ENCODE measurements around the gene SFTPA1.
"Not testable (repeated sequence)": the region's sequence is repeated elsewhere in the genome, so short reads cannot be mapped to it uniquely, and the experiment has no call there.

The SFTPA1 gene

DNA sequence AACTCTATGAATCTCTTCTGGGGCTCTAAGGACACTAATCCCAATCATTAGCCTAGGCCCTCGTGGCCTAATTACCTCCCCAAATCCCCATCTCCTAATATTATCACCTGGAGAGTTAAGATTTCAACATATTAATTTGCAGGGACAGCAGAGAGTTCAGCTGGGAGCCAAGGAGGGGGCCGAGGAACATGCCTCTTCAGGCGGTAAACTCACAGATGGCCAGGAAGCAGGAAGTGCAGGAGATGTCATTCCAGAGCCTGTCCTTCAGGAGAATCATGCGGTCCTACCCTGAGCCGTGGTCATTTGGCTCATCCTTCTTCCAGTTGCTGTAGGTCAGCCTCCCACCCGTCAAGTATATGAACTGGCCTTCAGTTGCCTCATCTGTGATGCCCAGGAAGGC, 28.6 kb upstream of the SFTPA1 start:
- Histone ChIP-seq H3K4me2 (ENCODE audit: low read length) (no peak overlapping the region), H3K27me3 (ENCODE audit: insufficient read depth, low read length) (no peaks in the 10 kb centered on the region), H3K4me1 (ENCODE audit: insufficient read depth, low read length, severe bottlenecking) (no peaks in the 10 kb centered on the region), H3F3A (ENCODE audit: insufficient read depth, low read length) (no peaks in the 10 kb centered on the region), H3K36me3 (ENCODE audit: insufficient read depth, low read length) (no peaks in the 10 kb centered on the region), H3K79me2 (ENCODE audit: insufficient read depth, low read length) (no peaks in the 10 kb centered on the region), H2AFZ (ENCODE audit: low read length) (no peak overlapping the region), H3K9me3 (ENCODE audit: low read length) (no peaks in the 10 kb centered on the region), H3K9ac (ENCODE audit: low read length) (no peak overlapping the region), H3K4me3 (ENCODE audit: low read depth, low read length, poor library complexity, severe bottlenecking) (no peak overlapping the region), H4K20me1 (ENCODE audit: insufficient read depth, low read length) (no peaks in the 10 kb centered on the region), H3K27ac (ENCODE audit: low read depth, low read length, poor library complexity, severe bottlenecking) (no peak overlapping the region), H3K9me2 (ENCODE audit: low read depth, low read length) (no peaks in the 10 kb centered on the region)
- TF ChIP-seq, protein P1, sequence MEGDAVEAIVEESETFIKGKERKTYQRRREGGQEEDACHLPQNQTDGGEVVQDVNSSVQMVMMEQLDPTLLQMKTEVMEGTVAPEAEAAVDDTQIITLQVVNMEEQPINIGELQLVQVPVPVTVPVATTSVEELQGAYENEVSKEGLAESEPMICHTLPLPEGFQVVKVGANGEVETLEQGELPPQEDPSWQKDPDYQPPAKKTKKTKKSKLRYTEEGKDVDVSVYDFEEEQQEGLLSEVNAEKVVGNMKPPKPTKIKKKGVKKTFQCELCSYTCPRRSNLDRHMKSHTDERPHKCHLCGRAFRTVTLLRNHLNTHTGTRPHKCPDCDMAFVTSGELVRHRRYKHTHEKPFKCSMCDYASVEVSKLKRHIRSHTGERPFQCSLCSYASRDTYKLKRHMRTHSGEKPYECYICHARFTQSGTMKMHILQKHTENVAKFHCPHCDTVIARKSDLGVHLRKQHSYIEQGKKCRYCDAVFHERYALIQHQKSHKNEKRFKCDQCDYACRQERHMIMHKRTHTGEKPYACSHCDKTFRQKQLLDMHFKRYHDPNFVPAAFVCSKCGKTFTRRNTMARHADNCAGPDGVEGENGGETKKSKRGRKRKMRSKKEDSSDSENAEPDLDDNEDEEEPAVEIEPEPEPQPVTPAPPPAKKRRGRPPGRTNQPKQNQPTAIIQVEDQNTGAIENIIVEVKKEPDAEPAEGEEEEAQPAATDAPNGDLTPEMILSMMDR (IDR thresholded peaks at IDR 0.05; ENCODE audit: low read length) = no peak
- TF ChIP-seq EZH2 (IDR thresholded peaks at IDR 0.05; ENCODE audit: borderline replicate concordance, low read length) = no peak

DNA sequence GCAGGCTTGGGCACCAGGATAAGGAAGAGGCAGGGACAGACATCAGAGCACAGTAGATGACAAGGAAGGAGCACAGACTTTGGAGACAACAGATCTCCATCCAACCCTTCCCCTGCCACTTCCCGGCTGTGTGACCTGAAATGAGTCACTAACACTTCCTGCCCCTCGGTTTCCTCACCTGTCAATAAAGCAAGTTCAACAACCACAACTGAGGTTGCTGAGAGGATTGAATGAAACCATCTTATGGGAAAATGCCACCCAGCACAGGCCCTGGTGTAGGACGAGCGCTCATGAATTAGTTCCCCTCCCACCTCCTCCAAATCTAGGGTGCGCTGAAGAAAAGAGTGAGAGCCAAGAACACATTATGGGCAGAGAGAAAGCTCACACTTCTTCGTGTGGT, 27.8 kb upstream of the SFTPA1 start:
- not testable (repeated sequence) for H3K27me3 ChIP-seq (ENCODE audit: insufficient read depth, low read length); H3K4me3 ChIP-seq (ENCODE audit: low read depth, low read length, poor library complexity, severe bottlenecking); H3K36me3 ChIP-seq (ENCODE audit: insufficient read depth, low read length); H3K4me2 ChIP-seq (ENCODE audit: low read length); H3K9me3 ChIP-seq (ENCODE audit: low read length); H3K79me2 ChIP-seq (ENCODE audit: insufficient read depth, low read length); H3K9ac ChIP-seq (ENCODE audit: low read length); H2AFZ ChIP-seq (ENCODE audit: low read length); H4K20me1 ChIP-seq (ENCODE audit: insufficient read depth, low read length); H3F3A ChIP-seq (ENCODE audit: insufficient read depth, low read length); H3K9me2 ChIP-seq (ENCODE audit: low read depth, low read length); H3K4me1 ChIP-seq (ENCODE audit: insufficient read depth, low read length, severe bottlenecking); H3K27ac ChIP-seq (ENCODE audit: low read depth, low read length, poor library complexity, severe bottlenecking)

DNA sequence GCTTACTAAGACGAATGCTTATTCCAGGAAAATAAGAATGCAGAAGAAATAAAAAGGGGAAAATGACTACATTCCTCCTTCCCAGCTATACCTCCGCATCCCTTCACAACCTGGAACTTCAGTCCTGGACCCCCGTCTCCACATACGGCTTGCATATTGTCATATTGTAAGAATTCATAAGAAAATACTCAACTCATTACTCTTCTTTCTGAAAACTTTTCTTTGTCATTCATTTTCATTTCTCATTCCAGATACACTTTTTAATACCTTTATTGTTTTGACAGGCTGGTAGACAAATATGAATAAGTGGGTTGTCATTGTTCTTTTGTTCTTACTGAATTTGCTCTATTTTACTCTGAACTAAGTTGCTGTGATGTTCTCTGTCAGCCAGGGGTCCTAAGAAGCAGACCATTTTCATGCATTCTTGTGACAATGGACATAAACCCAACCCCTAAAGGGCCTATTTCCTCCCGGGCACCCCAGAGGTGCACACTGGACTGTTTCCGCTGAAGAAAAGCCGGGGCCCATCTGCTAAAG, 27.2 kb upstream of the SFTPA1 start:
- Histone ChIP-seq H3K27ac (ENCODE audit: low read depth, low read length, poor library complexity, severe bottlenecking) (no peak overlapping the region), H3K9me3 (ENCODE audit: low read length) (no peaks in the 10 kb centered on the region), H3K4me2 (ENCODE audit: low read length) (no peak overlapping the region), H3K36me3 (ENCODE audit: insufficient read depth, low read length) (no peaks in the 10 kb centered on the region), H4K20me1 (ENCODE audit: insufficient read depth, low read length) (no peaks in the 10 kb centered on the region), H3K9ac (ENCODE audit: low read length) (no peak overlapping the region), H3K4me1 (ENCODE audit: insufficient read depth, low read length, severe bottlenecking) (no peaks in the 10 kb centered on the region), H2AFZ (ENCODE audit: low read length) (no peak overlapping the region), H3K9me2 (ENCODE audit: low read depth, low read length) (no peaks in the 10 kb centered on the region), H3K79me2 (ENCODE audit: insufficient read depth, low read length) (no peaks in the 10 kb centered on the region), H3K4me3 (ENCODE audit: low read depth, low read length, poor library complexity, severe bottlenecking) (no peak overlapping the region), H3F3A (ENCODE audit: insufficient read depth, low read length) (no peaks in the 10 kb centered on the region), H3K27me3 (ENCODE audit: insufficient read depth, low read length) (no peaks in the 10 kb centered on the region)
- no peak for TF ChIP-seq EZH2 (IDR thresholded peaks at IDR 0.05; ENCODE audit: borderline replicate concordance, low read length)
- TF ChIP-seq, protein P1 (IDR thresholded peaks at IDR 0.05; ENCODE audit: low read length) = no peak

DNA sequence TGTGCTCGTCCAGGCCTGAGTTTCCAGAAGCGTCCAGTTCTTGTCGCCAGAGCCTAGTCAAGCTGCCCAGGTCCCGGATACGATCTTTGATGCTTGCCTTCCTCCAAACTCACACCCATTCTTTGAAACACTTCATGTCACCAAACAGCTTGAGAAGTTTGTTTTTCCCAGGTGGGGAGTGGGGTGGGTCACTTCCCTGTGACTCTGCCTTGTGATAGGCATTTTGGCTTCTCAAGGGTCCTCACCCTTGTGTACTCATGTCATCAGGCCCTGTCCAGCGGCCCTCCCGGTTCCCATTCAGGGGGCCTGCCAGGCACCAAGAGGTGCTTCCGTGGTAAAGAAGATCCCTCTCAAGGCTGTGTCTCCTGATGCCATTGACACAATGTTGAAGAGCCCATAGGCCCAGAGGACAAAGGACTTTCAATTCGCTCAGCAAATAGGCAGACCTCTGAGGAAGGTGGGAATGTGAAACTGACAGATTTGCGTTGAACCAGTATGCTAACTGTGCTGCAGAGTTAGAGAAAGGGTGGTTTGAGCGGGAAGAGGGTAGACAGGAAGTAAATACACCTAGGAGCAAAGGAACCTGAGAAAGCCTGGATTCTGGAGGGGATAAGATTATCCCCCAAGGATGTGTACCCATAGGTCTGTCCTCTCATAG, 24.7 kb upstream of the SFTPA1 start:
- Histone ChIP-seq H3K27me3 (ENCODE audit: insufficient read depth, low read length) (no peaks in the 10 kb centered on the region), H3K9me3 (ENCODE audit: low read length) (no peaks in the 10 kb centered on the region), H3K27ac (ENCODE audit: low read depth, low read length, poor library complexity, severe bottlenecking) (no peak overlapping the region), H2AFZ (ENCODE audit: low read length) (no peak overlapping the region), H3K9ac (ENCODE audit: low read length) (no peak overlapping the region), H4K20me1 (ENCODE audit: insufficient read depth, low read length) (no peaks in the 10 kb centered on the region), H3K4me2 (ENCODE audit: low read length) (no peak overlapping the region), H3K4me1 (ENCODE audit: insufficient read depth, low read length, severe bottlenecking) (no peaks in the 10 kb centered on the region), H3F3A (ENCODE audit: insufficient read depth, low read length) (no peaks in the 10 kb centered on the region), H3K36me3 (ENCODE audit: insufficient read depth, low read length) (no peaks in the 10 kb centered on the region), H3K4me3 (ENCODE audit: low read depth, low read length, poor library complexity, severe bottlenecking) (no peak overlapping the region), H3K9me2 (ENCODE audit: low read depth, low read length) (no peaks in the 10 kb centered on the region), H3K79me2 (ENCODE audit: insufficient read depth, low read length) (no peaks in the 10 kb centered on the region)
- TF ChIP-seq, protein P1 (IDR thresholded peaks at IDR 0.05; ENCODE audit: low read length) = no peak
- no peak for TF ChIP-seq EZH2 (IDR thresholded peaks at IDR 0.05; ENCODE audit: borderline replicate concordance, low read length)
